HepG2 (cell line): ENCODE measurements around the gene CACNA1C. TPM values are rescaled to one million over a fixed set of nuclear protein-coding genes. Genes with fewer than 3 reads are reported as not detected.

ENCODE experiments used
- ATAC-seq: fragments of 200-7000 bp; cut with Tn5 transposase; 3 replicates; pipeline ENCODE4 v1.9.1; 2020; ENCODE audit warnings: mild to moderate bottlenecking, moderate library complexity
- BruUV-seq: library from RNA; stranded (reverse); fragments of 400-500 nt; replicated peaks from 2 replicates; lab custom pipeline; 2021; lab: Mats Ljungman, UMichigan
- CTCF ChIA-PET: fragments of 300-600 bp; formaldehyde crosslinking; extraction: SDS; loops from one replicate; lab custom pipeline; 2021; ENCODE audit warnings: low total read pairs, inconsistent platforms, low intra/inter-chr PET ratio; lab: Yijun Ruan, JAX
- POLR2A ChIA-PET: fragments of 350-600 bp; sonication (Branson Sonifier 250); formaldehyde crosslinking; loops from one replicate; lab custom pipeline; 2020; ENCODE audit warnings: antibody characterized with exemption, inconsistent platforms; lab: Yijun Ruan, JAX
- DNase-seq: peaks from one replicate; pipeline ENCODE4 v3.0.0-alpha.2; 2015; ENCODE audit warnings: low spot score
- FAIRE-seq: peaks from 3 replicates; lab custom pipeline; 2011; peaks lifted over from hg19 to GRCh38; lab: Jason Lieb, UNC
- H2AFZ ChIP-seq: one replicate; pipeline ENCODE4 v1.6.1; 2011; ENCODE audit warnings: low read length, inconsistent platforms
- H3K27ac ChIP-seq: fragments of 300-600 bp; 3 replicates; pipeline ENCODE4 v1.8.0; 2011; ENCODE audit warnings: mixed run types, mild to moderate bottlenecking, mixed read lengths, low read length, inconsistent platforms; ENCODE audit not compliant: insufficient read depth; ENCODE audit errors: extremely low read length
- H3K27me3 ChIP-seq, 2 experiments: fragments of 200-600 bp in 1 of 2; 2 replicates in 1 of 2; 3 replicates in 1 of 2; pipeline versions ENCODE4 v1.6.0 to v1.8.0; 2011; ENCODE audit warnings: low read length in 2 of 2, mild to moderate bottlenecking in 2 of 2, moderate library complexity in 2 of 2, inconsistent platforms in 1 of 2; ENCODE audit not compliant: insufficient read depth in 2 of 2, control insufficient read depth in 1 of 2
- H3K36me3 ChIP-seq, 2 experiments: fragments of 200-600 bp in 1 of 2; replicated peaks in 1 of 2; 2 replicates in 1 of 2; 3 replicates in 1 of 2; pipeline versions ENCODE4 v1.5.1 to v1.8.0; 2011; ENCODE audit warnings: low read length in 2 of 2, inconsistent platforms in 1 of 2; ENCODE audit not compliant: insufficient read depth in 2 of 2, control insufficient read depth in 1 of 2
- H3K4me1 ChIP-seq: 2 replicates; pipeline ENCODE4 v1.5.1; 2012; ENCODE audit warnings: low read length, inconsistent platforms; ENCODE audit not compliant: insufficient read depth
- H3K4me2 ChIP-seq: 2 replicates; pipeline ENCODE4 v1.6.0; 2011; ENCODE audit warnings: low read depth, low read length, inconsistent platforms
- H3K4me3 ChIP-seq, 3 experiments: fragments of 200-600 bp in 1 of 3; sonication (generic), shearing (Covaris generic) in 1 of 3; replicated peaks in 1 of 3; 2 replicates each; pipeline ENCODE4 v1.5.1; 2011 to 2016; ENCODE audit warnings: low read length in 3 of 3, inconsistent platforms in 2 of 3, low read depth in 2 of 3, mild to moderate bottlenecking in 2 of 3, control low read depth in 1 of 3, mixed read lengths in 1 of 3; ENCODE audit not compliant: insufficient read depth in 1 of 3
- H3K79me2 ChIP-seq: one replicate; pipeline ENCODE4 v1.6.1; 2011; ENCODE audit warnings: low read length, inconsistent platforms; ENCODE audit not compliant: insufficient read depth
- H3K9ac ChIP-seq: 2 replicates; pipeline ENCODE4 v1.6.0; 2011; ENCODE audit warnings: mild to moderate bottlenecking, low read depth, low read length, inconsistent platforms; ENCODE audit not compliant: insufficient read depth
- H3K9me3 ChIP-seq: 2 replicates; pipeline ENCODE4 v1.5.1; 2012; ENCODE audit warnings: mild to moderate bottlenecking, low read length
- H4K20me1 ChIP-seq: 2 replicates; pipeline ENCODE4 v1.6.0; 2011; ENCODE audit warnings: inconsistent platforms, mild to moderate bottlenecking, low read length, moderate library complexity; ENCODE audit not compliant: insufficient read depth
- ADNP ChIP-seq: sonication (generic); formaldehyde crosslinking; IDR thresholded peaks from 2 replicates; pipeline ENCODE4 v1.4.0; 2020; ENCODE audit warnings: missing genetic modification reagents
- ATAD3A ChIP-seq: sonication (generic); formaldehyde crosslinking; IDR thresholded peaks from 2 replicates; pipeline ENCODE4 v1.4.0; 2020; ENCODE audit warnings: missing genetic modification reagents
- CC2D1A ChIP-seq: sonication (generic); formaldehyde crosslinking; IDR thresholded peaks from 2 replicates; pipeline ENCODE4 v1.8.1; 2023; ENCODE audit warnings: mild to moderate bottlenecking, missing genetic modification reagents
- CHD4 ChIP-seq: fragments of 200-600 bp; sonication (generic); IDR thresholded peaks from 2 replicates; pipeline ENCODE4 v1.7.0; 2017; ENCODE audit warnings: mild to moderate bottlenecking, low read length, borderline replicate concordance
- ETV6 ChIP-seq: sonication (generic); formaldehyde crosslinking; conservative IDR thresholded peaks from 2 replicates; pipeline ENCODE4 v1.4.0; 2020; ENCODE audit warnings: missing genetic modification reagents
- KLF6 ChIP-seq: IDR thresholded peaks from 2 replicates; pipeline ENCODE4 v1.8.0; 2016; ENCODE audit warnings: missing biosample characterization, missing genetic modification reagents
- NAIF1 ChIP-seq: sonication (generic); formaldehyde crosslinking; IDR thresholded peaks from 2 replicates; pipeline ENCODE4 v1.5.0; 2020; ENCODE audit warnings: mild to moderate bottlenecking, missing genetic modification reagents, borderline replicate concordance
- NCOA2 ChIP-seq: sonication (generic); formaldehyde crosslinking; IDR thresholded peaks from 2 replicates; pipeline ENCODE4 v1.8.0; 2022; ENCODE audit warnings: inconsistent platforms
- NFE2 ChIP-seq: sonication (generic); formaldehyde crosslinking; IDR thresholded peaks from 2 replicates; pipeline ENCODE4 v1.4.0; 2020; ENCODE audit warnings: missing genetic modification reagents
- RAD21 ChIP-seq: fragments of 450-650 bp; formaldehyde crosslinking; IDR thresholded peaks from 2 replicates; pipeline ENCODE4 v1.5.0; 2020; ENCODE audit warnings: mild to moderate bottlenecking
- ZFP1 ChIP-seq: IDR thresholded peaks from 2 replicates; pipeline ENCODE4 v1.6.1; 2016
- ZMYM4 ChIP-seq: sonication (generic); formaldehyde crosslinking; IDR thresholded peaks from 2 replicates; pipeline ENCODE4 v1.8.1; 2023; ENCODE audit warnings: mild to moderate bottlenecking, missing genetic modification reagents
- ZNF24 ChIP-seq: fragments of 450-650 bp; IDR thresholded peaks from 2 replicates; pipeline ENCODE4 v1.6.1; 2017; ENCODE audit warnings: antibody characterized with exemption, mild to moderate bottlenecking
- ZNF75D ChIP-seq: sonication (generic); formaldehyde crosslinking; IDR thresholded peaks from 2 replicates; pipeline ENCODE4 v1.8.1; 2023; ENCODE audit warnings: missing genetic modification reagents, mild to moderate bottlenecking, borderline replicate concordance
- WGBS: methylation state at CpG from one replicate; pipeline ENCODE4 v1.1.6; 2017; ENCODE audit warnings: low lambda C conversion rate; 5-methylcytosine and 5-hydroxymethylcytosine counted together
- in situ Hi-C: cut with HindIII; loops from 2 replicates; pipeline ENCODE4 v1.10.0; 2017; ENCODE audit warnings: low pct_unique_long_range_greater_than_20kb; ENCODE audit not compliant: extremely low pct_ligation_motif_present
- intact Hi-C: fragments of 100-400 bp; cut with micrococcal nuclease; formaldehyde crosslinking; loops from one replicate; pipeline ENCODE4 v1.10.0; 2022; ENCODE audit not compliant: unreplicated experiment
- polyA plus RNA-seq, 8 experiments: library from polyadenylated mRNA; depleted of rRNA in 3 of 8; stranded (reverse) in 7 of 8; unstranded in 1 of 8; fragments of >200 nt; fragmentation: Illumina TruSeq in 4 of 8; extraction: Trizol in 4 of 8; gene quantifications; 2 replicates each; pipeline versions ENCODE4 v1.2.1 to v1.2.3, GENCODE V29; 2011 to 2016; ENCODE audit warnings: low read depth in 4 of 8, missing spikeins in 1 of 8, mixed read lengths in 1 of 8; ENCODE audit not compliant: insufficient read depth in 1 of 8
- total RNA-seq, 5 experiments: library from RNA; depleted of rRNA; stranded (reverse); fragments of >200 nt; fragmentation: Illumina TruSeq; extraction: Trizol; gene quantifications; 2 replicates each; pipeline ENCODE4 v1.2.3, GENCODE V29; 2016; ENCODE audit warnings: low read depth in 1 of 5
- TF ChIP-seq, protein P1 (sequence below), 2 experiments: fragments of 450-650 bp in 1 of 2; sonication (generic) in 1 of 2; formaldehyde crosslinking; IDR thresholded peaks; 2 replicates each; pipeline versions ENCODE4 v1.5.0 to v1.8.0; 2020 to 2022; ENCODE audit warnings: mild to moderate bottlenecking in 1 of 2, missing genetic modification reagents in 1 of 2
- TF ChIP-seq, protein P2 (sequence below): sonication (generic); formaldehyde crosslinking; IDR thresholded peaks from 2 replicates; pipeline ENCODE4 v1.8.1; 2023; ENCODE audit warnings: mild to moderate bottlenecking, moderate library complexity, missing genetic modification reagents
- TF ChIP-seq, protein P3 (sequence below): fragments of 450-650 bp; IDR thresholded peaks from 2 replicates; pipeline ENCODE4 v1.6.1; 2016
- TF ChIP-seq, protein P4 (sequence below): sonication (generic); formaldehyde crosslinking; IDR thresholded peaks from 2 replicates; pipeline ENCODE4 v1.4.0; 2020; ENCODE audit warnings: low read depth, mild to moderate bottlenecking, missing genetic modification reagents
- TF ChIP-seq, protein P5 (sequence below): sonication (generic); formaldehyde crosslinking; IDR thresholded peaks from 2 replicates; pipeline ENCODE4 v1.4.0; 2020; ENCODE audit warnings: missing genetic modification reagents
- TF ChIP-seq, protein P6 (sequence below): IDR thresholded peaks from 2 replicates; pipeline ENCODE4 v1.6.1; 2016; ENCODE audit warnings: missing genetic modification reagents, missing compliant biosample characterization

Gene CACNA1C
- total and polyA plus RNA-seq, 2 of the 13 experiments (the other 11 are each of a cell fraction or from before 2014, with no cell fraction given), result not detected

DNA sequence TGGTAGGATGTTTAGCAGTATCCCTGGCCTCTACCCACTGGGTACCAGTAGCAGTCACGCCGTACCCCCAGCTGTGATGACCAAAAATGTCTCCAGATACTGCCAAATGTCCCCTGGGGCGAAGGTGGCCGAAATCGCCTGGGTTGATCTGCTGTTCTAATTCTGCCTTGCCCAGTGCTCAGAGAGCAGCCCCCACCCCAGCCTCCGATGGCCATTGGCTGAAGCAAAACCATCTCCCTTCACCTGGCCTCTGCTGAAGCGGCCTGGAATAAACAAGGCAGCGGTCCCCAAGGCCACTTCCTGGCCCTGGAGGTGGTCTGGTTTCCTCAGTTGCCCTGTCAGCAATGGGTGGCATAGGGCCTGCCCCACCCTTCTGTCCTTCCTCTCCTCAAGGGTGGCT is 298.4 kb downstream of the CACNA1C start:
- Histone ChIP-seq H3K4me3 (no peak overlapping the region), H3K79me2 (no peaks in the 10 kb centered on the region), H3K4me2 (no peak overlapping the region), H3K4me1 (no peaks in the 10 kb centered on the region), H4K20me1 (no peaks in the 10 kb centered on the region), H2AFZ (no peak overlapping the region), H3K27ac (no peak overlapping the region), H3K36me3 (no peaks in the 10 kb centered on the region), H3K9me3 (no peaks in the 10 kb centered on the region), H3K9ac (no peak overlapping the region), H3K27me3 (peaks cover 4 to 57% of the 10 kb centered on the region in 2 experiments; a peak in 3 of 5 replicates)
- BruUV-seq, result no TSS peak
- no peak for TF ChIP-seq ZMYM4 (CRISPR knock-in tag)
- TF ChIP-seq, protein P1, sequence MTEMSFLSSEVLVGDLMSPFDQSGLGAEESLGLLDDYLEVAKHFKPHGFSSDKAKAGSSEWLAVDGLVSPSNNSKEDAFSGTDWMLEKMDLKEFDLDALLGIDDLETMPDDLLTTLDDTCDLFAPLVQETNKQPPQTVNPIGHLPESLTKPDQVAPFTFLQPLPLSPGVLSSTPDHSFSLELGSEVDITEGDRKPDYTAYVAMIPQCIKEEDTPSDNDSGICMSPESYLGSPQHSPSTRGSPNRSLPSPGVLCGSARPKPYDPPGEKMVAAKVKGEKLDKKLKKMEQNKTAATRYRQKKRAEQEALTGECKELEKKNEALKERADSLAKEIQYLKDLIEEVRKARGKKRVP (CRISPR knock-in tag; IDR thresholded peaks at IDR 0.05), result no peak
- TF ChIP-seq NFE2 (CRISPR knock-in tag), result no peak
- TF ChIP-seq ZNF75D (CRISPR knock-in tag), result no peak
- no peak for TF ChIP-seq ZFP1 (CRISPR knock-in tag)
- TF ChIP-seq, protein P2, sequence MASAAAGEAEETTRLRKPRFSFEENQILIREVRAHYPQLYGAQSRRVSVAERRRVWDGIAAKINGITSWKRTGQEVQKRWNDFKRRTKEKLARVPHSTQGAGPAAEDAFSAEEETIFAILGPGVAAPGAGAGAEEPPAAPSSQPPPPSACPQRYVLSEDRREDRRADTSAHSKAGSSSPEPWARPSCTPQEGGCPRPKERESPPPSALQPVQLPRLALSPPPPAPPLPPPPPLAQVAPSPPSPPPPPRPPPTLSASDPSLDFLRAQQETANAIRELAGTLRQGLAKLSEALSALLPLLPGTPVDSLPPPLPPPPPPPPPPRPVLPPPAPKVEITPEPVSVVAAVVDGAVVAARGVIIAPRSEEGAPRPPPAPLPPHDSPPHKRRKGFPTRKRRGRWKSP (CRISPR knock-in tag), result no peak
- TF ChIP-seq, protein P3, sequence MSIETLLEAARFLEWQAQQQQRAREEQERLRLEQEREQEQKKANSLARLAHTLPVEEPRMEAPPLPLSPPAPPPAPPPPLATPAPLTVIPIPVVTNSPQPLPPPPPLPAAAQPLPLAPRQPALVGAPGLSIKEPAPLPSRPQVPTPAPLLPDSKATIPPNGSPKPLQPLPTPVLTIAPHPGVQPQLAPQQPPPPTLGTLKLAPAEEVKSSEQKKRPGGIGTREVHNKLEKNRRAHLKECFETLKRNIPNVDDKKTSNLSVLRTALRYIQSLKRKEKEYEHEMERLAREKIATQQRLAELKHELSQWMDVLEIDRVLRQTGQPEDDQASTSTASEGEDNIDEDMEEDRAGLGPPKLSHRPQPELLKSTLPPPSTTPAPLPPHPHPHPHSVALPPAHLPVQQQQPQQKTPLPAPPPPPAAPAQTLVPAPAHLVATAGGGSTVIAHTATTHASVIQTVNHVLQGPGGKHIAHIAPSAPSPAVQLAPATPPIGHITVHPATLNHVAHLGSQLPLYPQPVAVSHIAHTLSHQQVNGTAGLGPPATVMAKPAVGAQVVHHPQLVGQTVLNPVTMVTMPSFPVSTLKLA, result no peak
- no peak for TF ChIP-seq NAIF1
- TF ChIP-seq CC2D1A (CRISPR knock-in tag), result no peak
- no peak for TF ChIP-seq ZNF24
- no peak for TF ChIP-seq ETV6 (CRISPR knock-in tag)
- no peak for TF ChIP-seq RAD21 (CRISPR knock-in tag)
- TF ChIP-seq NCOA2 (CRISPR knock-in tag), result no peak
- no peak for TF ChIP-seq ATAD3A (CRISPR knock-in tag)
- TF ChIP-seq CHD4, result no peak
- TF ChIP-seq, protein P4, sequence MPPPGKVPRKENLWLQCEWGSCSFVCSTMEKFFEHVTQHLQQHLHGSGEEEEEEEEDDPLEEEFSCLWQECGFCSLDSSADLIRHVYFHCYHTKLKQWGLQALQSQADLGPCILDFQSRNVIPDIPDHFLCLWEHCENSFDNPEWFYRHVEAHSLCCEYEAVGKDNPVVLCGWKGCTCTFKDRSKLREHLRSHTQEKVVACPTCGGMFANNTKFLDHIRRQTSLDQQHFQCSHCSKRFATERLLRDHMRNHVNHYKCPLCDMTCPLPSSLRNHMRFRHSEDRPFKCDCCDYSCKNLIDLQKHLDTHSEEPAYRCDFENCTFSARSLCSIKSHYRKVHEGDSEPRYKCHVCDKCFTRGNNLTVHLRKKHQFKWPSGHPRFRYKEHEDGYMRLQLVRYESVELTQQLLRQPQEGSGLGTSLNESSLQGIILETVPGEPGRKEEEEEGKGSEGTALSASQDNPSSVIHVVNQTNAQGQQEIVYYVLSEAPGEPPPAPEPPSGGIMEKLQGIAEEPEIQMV (CRISPR knock-in tag), result no peak
- TF ChIP-seq KLF6 (CRISPR knock-in tag), result no peak
- TF ChIP-seq, protein P5, sequence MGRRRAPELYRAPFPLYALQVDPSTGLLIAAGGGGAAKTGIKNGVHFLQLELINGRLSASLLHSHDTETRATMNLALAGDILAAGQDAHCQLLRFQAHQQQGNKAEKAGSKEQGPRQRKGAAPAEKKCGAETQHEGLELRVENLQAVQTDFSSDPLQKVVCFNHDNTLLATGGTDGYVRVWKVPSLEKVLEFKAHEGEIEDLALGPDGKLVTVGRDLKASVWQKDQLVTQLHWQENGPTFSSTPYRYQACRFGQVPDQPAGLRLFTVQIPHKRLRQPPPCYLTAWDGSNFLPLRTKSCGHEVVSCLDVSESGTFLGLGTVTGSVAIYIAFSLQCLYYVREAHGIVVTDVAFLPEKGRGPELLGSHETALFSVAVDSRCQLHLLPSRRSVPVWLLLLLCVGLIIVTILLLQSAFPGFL (CRISPR knock-in tag), result no peak
- TF ChIP-seq, protein P6, sequence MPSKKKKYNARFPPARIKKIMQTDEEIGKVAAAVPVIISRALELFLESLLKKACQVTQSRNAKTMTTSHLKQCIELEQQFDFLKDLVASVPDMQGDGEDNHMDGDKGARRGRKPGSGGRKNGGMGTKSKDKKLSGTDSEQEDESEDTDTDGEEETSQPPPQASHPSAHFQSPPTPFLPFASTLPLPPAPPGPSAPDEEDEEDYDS, result no peak
- TF ChIP-seq ADNP (CRISPR knock-in tag), result no peak
- ATAC-seq (no peak), FAIRE-seq (no peak), DNase-seq (no peak)
- ChIA-PET CTCF (no interaction called here), POLR2A (no interaction called here)
- 0% methylated on average over 4 of the region's 8 CpGs for WGBS
- in situ Hi-C loops, result no loop called here
- intact Hi-C loops, result no loop called here
